ENCODE measurements around the gene TRIM50. TPM values are rescaled to one million over a fixed set of nuclear protein-coding genes. Genes with fewer than 3 reads are reported as not detected.
A peak's percentile ranks its signal among the peaks of the same experiment; 100 is the strongest.
"Not testable (repeated sequence)": the region's sequence is repeated elsewhere in the genome, so short reads cannot be mapped to it uniquely, and the experiment has no call there.

Gene TRIM50
- polyA plus RNA-seq, 4 donors = 0.20 to 0.43 (median 0.32) TPM

GRCh38 chr7:73316521-73316920, 11.4 kb downstream of the TRIM50 start:
- DNase-seq (ENCODE audit: low read depth in 4 of 4, low spot score in 2 of 4) = no peak

GRCh38 chr7:73314271-73314670, 13.6 kb downstream of the TRIM50 start:
- DNase-seq (ENCODE audit: low read depth in 4 of 4, low spot score in 2 of 4) = no peak

DNA sequence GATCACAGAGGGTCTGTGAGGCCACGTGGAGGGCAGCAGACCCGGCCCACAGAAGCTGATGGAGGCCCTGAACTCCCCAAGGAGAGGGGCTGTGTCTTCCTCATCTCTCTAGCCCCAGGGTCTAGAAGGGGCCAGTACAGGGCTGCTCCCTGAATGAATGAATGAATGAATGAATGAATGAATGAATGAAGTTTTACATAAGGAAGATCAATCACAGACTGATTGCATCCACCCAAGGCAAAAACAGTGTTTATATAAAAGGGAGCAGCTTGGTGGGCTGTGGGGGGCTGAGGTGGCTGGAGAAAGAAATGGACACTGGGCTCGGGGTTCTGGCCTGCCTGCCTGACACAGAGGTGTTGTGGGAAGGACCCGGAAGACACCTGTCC, 14.4 kb downstream of the TRIM50 start:
- DNase-seq (ENCODE audit: low read depth in 4 of 4, low spot score in 2 of 4) = no peak

DNA sequence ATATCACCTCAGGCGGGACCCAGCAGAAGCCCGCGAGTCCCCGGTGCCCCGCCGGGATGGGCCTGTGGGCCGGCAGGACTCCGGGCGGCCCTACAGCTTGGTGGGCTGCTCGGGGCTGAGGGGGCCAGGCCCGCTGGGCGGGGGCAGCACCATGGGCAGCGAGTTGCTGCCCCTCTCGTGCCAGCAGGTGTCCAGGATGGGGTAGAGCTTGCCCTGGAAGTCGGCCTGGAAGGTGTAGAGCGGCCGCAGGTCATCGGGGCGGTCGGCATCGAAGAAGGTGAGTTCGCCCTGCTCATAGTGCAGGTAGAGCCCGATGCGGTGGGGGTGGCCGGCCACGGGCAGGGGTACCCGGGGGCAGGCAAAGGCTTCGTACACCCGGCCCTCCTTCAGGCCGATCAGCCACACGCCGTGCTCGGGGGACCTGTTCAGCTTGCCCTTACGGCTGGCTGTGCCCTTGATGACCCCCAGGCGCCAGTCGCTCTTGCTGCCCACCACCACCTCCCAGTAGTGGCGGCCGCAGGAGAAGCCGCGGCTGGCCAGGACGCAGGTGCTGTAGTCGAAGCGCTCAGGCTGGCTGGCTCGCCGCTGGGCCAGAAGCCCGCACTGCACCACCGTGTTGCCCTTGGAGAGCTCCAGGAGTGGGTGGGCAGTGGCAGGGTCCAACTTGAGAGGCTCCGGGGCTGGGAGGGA, 14.9 kb downstream of the TRIM50 start:
- no peak for DNase-seq (ENCODE audit: low read depth in 4 of 4, low spot score in 2 of 4)

DNA sequence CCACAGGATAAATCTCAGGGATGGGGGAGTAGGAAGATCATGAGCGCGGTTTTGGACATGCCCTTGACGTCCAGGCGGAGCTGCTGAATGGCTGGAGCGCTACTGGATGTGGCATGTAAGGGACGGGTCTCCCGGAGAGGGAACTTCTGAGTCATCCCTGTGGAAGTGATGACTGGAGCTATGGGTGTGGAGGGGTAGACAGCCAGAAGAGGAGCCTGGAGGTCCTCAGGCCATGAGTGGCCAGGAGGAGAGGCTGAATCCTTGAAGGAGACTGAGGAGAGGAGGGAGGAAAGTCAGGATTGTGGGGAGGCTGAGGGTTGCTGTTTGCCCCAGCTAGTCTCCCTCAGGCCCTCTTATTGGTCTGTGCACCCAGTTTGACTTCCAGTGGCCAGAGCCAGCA, 16.5 kb downstream of the TRIM50 start:
- DNase-seq (ENCODE audit: low read depth in 4 of 4, low spot score in 2 of 4) = not testable (repeated sequence)

GRCh38 chr7:73308665-73309214, 19.1 kb downstream of the TRIM50 start, which contains the start of gene NSUN5:
NSUN5 (minus strand) TSS chr7:73308826; CDS start chr7:73308790, 36 bp downstream.
- peak in 3 of 4 donors; percentile 47 to 61 (median 53) for DNase-seq (ENCODE audit: low read depth in 4 of 4, low spot score in 2 of 4)

- no peak for DNase-seq (ENCODE audit: low read depth in 4 of 4, low spot score in 2 of 4)
Observed at GRCh38 chr7:73308074-73308664, 19.7 kb downstream of the TRIM50 start.

DNA sequence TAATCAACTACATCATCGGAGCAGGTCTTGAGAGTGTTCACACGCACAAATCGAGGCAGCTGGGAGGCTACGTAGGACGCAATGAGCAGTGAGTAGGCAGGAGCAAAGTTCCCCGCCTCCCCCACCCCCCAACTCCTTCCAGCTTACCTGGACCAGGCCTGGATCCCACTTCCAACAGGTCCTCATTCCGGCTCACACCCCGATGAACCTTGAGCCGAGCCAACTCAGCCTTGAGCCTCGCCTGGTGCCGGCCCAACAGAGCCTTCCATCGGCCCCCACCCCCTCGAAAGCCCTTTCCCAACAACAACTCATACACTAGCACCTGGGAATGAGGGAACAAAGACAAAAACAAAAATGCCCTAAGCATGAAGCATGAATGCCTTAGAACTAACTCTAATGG, 20.4 kb downstream of the TRIM50 start:
- DNase-seq (ENCODE audit: low read depth in 4 of 4, low spot score in 2 of 4) = no peak

DNA sequence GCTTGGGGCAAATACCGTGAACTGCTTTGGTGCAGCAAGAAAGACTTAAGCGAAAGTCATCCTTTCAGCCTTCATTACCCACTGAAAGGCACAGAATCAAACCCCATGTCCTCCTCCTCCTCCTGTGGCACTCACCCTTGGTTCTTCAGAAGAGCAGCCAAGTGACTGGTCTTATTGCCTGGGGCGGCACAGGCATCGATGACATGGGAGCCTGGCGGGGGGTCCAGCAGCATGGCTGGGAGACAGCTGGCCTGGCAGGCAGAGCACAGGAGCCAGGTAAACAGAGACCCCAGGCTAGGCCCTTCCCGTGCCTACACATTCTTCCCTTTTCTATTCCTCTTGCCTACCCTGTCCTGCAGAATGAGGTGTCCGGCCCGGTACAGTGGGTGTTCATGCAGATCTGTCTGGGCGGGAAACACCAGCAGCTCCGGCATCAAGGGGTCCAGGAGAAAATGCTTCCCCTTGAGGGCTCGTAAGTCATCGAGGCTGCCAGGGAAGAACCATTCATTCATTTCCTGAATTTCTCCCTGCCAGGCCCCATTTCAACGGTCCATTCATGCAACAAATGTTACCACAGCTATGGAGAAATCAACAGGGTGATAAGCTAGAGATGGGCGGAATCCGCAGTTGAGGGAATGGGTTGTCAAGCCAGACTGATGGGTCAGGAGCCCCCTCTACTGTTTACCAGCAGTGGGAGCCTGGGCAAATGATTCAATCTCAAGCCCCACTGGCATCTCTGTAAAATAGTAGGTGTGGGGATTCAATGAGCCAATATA, 23.1 kb downstream of the TRIM50 start:
- DNase-seq (ENCODE audit: low read depth in 4 of 4, low spot score in 2 of 4) = not testable (repeated sequence)

DNA sequence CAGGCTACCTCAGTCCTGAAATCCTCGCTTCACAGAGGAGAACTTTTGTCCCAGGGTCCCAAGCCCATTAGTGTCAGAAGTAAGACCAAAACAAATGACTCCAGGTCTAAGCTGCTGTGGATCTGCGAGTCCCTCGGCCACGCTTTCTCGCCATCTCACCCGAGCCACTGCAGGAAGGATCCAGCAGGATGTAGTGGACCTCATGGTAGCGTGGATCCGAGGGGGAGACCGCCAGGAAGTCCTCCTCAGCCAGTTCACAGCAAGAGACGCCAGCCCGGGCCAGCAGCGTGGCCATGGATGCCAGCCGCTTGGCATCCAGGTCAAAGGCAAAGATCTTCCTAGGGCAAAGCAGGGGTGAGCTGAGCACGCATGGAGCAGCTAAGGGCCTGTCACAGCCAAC, 23.8 kb downstream of the TRIM50 start:
- DNase-seq (ENCODE audit: low read depth in 4 of 4, low spot score in 2 of 4) = no peak

- no peak for DNase-seq (ENCODE audit: low read depth in 4 of 4, low spot score in 2 of 4)
Observed at GRCh38 chr7:73303546-73303945, 24.3 kb downstream of the TRIM50 start.

DNA sequence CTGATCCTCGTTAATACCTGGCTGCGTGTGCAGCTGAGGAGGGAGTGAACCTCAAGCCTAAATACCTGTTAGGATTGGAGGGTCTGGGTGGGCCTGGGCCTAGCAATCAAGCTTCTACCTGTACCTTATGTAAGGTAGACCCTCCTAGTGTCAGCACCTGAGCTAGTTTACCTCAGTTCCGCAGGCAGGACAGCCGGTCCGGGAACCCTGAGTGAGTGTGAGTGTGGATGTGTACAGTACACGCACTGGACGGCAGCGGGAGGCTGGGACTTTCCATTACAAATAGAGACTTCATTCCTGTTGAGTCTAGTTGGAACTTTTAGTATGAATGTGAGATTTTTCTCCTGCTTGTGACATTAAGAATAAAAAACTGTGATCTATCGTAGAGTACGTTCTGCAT, 25.0 kb downstream of the TRIM50 start:
- not testable (repeated sequence) for DNase-seq (ENCODE audit: low read depth in 4 of 4, low spot score in 2 of 4)

- DNase-seq (ENCODE audit: low read depth in 4 of 4, low spot score in 2 of 4) = not testable (repeated sequence)
Observed at GRCh38 chr7:73301108-73301507, 26.8 kb downstream of the TRIM50 start.

GRCh38 chr7:73299812-73300211, 28.1 kb downstream of the TRIM50 start:
- DNase-seq (ENCODE audit: low read depth in 4 of 4, low spot score in 2 of 4) = not testable (repeated sequence)

DNA sequence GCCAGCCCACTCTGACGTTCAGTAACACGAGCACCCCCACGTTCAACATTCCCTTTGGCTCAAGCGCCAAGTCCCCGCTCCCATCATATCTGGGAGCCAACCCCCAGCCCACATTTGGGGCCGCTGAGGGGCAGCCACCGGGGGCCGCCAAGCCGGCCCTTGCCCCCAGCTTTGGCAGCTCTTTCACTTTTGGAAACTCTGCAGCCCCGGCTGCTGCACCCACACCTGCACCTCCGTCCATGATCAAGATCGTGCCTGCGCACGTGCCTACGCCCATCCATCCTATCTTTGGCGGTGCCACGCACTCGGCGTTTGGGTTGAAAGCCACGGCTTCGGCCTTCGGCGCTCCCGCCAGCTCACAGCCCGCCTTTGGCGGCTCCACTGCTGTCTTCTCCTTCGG, 30.2 kb downstream of the TRIM50 start:
- not testable (repeated sequence) for DNase-seq (ENCODE audit: low read depth in 4 of 4, low spot score in 2 of 4)

GRCh38 chr7:73297235-73297634, 30.6 kb downstream of the TRIM50 start:
- not testable (repeated sequence) for DNase-seq (ENCODE audit: low read depth in 4 of 4, low spot score in 2 of 4)

DNA sequence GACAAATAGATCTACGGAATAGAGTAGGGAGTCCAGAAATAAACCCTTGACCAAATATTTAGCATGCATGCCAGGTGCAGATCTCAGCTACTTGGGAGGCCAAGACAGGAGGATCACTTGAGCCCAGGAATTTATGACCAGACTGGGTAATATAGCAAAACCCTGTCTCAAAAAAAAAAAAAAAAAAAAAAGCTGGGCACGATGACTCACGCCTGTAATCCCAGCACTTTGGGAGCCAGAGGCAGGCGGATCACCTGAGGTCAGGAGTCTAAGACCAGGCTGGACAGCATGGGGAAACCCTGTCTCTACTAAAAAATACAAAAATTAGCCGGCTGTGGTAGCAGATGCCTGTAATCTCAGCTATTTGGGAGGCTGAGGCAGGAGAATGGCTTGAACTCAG, 50.7 kb downstream of the TRIM50 start:
- DNase-seq (ENCODE audit: low read depth in 4 of 4, low spot score in 2 of 4) = not testable (repeated sequence)

GRCh38 chr7:73267813-73268212, 60.1 kb downstream of the TRIM50 start:
- DNase-seq (ENCODE audit: low read depth in 4 of 4, low spot score in 2 of 4) = not testable (repeated sequence)

DNA sequence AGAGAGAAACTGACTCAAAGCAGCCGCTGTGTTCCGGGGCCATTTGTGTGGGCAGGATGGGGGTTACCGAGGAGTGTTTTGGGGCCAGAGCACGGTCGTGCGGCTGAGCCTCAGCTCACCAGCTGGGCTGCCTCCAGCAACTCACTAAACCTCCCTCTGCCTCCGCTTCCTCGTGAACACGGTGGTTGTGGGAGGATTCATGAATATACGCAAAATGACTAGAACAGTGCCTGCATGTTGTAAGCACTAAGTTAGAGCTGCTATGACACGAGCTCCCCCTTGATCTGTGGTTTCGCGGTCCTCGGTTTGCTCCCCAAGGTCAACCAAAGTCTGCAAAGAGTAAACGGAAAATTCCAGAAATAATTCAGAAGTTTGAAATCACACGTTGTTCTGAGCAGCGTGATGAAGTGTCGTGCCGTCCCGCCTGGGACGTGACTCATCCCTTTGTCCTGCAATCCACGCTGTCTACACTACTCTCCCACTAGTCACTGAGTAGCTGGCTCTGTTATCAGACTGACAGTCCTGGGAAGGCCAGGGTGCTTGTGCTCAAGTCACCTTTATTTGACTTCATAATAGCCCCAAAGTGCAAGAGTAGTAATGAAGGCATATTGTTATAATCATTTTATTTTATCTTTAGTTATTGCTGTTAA, 61.0 kb downstream of the TRIM50 start:
- DNase-seq (ENCODE audit: low read depth in 4 of 4, low spot score in 2 of 4) = not testable (repeated sequence)

Data from left renal cortex interstitium (tissue), 4 donors.